Fibroblast of pulmonary artery (primary cell): ENCODE results near the gene CCDC40.

Experiments
- DNase-seq: peaks from one replicate; pipeline ENCODE4 v3.0.0-alpha.2; 2010; ENCODE audit warnings: low read depth
- H3K4me3 ChIP-seq: replicated peaks from 2 replicates; pipeline ENCODE4 v1.5.1; 2011; ENCODE audit warnings: low read depth, mild to moderate bottlenecking, control low read depth, low read length, moderate library complexity
- TF ChIP-seq, protein P1 (sequence below): IDR thresholded peaks from 2 replicates; pipeline ENCODE4 v1.5.1; 2011; ENCODE audit warnings: mild to moderate bottlenecking, control low read depth, low read length, inconsistent platforms; ENCODE audit errors: missing control alignments

Gene CCDC40

GRCh38 chr17:80141463-80142165 lies 105.2 kb downstream of the CCDC40 start:
- TF ChIP-seq, protein P1, sequence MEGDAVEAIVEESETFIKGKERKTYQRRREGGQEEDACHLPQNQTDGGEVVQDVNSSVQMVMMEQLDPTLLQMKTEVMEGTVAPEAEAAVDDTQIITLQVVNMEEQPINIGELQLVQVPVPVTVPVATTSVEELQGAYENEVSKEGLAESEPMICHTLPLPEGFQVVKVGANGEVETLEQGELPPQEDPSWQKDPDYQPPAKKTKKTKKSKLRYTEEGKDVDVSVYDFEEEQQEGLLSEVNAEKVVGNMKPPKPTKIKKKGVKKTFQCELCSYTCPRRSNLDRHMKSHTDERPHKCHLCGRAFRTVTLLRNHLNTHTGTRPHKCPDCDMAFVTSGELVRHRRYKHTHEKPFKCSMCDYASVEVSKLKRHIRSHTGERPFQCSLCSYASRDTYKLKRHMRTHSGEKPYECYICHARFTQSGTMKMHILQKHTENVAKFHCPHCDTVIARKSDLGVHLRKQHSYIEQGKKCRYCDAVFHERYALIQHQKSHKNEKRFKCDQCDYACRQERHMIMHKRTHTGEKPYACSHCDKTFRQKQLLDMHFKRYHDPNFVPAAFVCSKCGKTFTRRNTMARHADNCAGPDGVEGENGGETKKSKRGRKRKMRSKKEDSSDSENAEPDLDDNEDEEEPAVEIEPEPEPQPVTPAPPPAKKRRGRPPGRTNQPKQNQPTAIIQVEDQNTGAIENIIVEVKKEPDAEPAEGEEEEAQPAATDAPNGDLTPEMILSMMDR, result no peak

DNA sequence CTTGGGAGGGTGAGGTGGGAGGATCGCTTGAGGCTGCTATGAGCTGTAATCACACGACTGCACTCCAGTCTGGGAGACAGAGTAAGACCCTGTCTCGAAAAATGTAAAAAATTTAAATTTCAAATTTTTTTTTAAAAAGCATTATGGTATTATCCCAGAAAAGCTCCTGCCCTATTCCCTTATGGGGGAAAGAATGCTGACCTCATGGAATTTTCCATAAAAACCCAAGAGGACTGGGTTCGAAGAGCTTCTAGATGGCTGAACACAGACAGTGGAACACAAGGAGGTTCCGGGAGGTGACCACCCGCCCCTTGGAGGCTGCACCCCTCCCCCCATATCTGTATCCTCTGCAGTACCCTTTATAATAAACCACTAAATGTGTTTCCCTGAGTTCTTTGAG lies 106.5 kb downstream of the CCDC40 start:
- H3K4me3 ChIP-seq, result no peak overlapping the region
- DNase-seq, result no peak
- TF ChIP-seq, protein P1, result no peak

More at GRCh38 chr17:80141463-80142165, 105.2 kb downstream of the CCDC40 start:
- no peak for DNase-seq
- H3K4me3 ChIP-seq, result no peak overlapping the region

GRCh38 chr17:80145076-80146075 lies 108.9 kb downstream of the CCDC40 start:
- TF ChIP-seq, protein P1, result no peak
- H3K4me3 ChIP-seq, result peak overlapping the region; percentile 87
- DNase-seq, result no peak

GRCh38 chr17:80146121-80147034 lies 109.9 kb downstream of the CCDC40 start:
- no peak for DNase-seq
- H3K4me3 ChIP-seq, result peak overlapping the region; percentile 87
- TF ChIP-seq, protein P1, result no peak

DNA sequence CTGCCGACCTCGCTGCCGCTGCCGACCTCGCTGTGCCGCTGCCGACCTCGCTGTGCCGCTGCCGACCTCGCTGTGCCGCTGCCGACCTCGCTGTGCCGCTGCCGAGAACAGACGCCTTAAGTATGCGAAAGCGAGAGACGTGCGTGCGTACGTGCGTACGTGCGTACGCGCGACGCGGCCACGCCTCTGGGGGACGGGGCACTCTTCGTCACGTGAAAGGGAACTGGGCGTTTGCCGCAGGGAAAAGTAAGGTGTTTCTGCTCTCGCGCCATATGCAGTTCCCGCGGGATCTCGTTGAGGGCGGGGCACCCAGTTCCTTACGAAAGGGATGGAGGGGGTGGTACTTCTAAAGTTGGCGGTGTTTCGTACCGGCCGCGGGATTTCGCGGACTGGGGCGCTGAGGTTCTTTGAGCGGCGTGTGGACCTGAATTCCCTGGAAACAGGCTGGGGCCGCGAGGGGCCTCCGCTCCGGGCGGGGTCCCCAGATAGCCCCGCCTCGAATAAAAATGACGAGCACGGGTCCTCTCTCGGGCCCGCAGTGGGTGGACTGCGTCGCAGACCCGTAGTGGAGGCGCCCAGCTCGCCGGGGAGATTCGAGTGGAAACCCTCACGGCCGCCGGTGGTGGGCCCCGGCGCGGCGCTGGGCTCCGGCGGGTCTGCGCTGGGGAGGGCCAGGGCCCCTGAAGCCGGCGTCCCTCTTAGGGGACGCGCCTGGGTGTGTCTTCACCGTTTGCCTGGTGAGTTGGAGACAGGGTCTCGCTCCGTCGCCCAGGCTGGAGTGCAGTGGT lies 110.8 kb downstream of the CCDC40 start, which contains the start of gene EIF4A3:
TSS of gene EIF4A3 (minus strand) at position 94 of the 788 bp plus-strand sequence. CDS start 167 bp downstream, outside the sequence.
- peak; percentile 99 for DNase-seq
- H3K4me3 ChIP-seq, result peak within 1 kb of the TSS; percentile 87
- TF ChIP-seq, protein P1, result no peak
